UCSD-AML1 (cell line): ENCODE results near the gene AUH.

Experiments
- DNase-seq: peaks from one replicate; lab custom pipeline; 2025; ENCODE audit not compliant: unreplicated experiment; lab: John Stamatoyannopoulos, UW

AUH gene

DNA sequence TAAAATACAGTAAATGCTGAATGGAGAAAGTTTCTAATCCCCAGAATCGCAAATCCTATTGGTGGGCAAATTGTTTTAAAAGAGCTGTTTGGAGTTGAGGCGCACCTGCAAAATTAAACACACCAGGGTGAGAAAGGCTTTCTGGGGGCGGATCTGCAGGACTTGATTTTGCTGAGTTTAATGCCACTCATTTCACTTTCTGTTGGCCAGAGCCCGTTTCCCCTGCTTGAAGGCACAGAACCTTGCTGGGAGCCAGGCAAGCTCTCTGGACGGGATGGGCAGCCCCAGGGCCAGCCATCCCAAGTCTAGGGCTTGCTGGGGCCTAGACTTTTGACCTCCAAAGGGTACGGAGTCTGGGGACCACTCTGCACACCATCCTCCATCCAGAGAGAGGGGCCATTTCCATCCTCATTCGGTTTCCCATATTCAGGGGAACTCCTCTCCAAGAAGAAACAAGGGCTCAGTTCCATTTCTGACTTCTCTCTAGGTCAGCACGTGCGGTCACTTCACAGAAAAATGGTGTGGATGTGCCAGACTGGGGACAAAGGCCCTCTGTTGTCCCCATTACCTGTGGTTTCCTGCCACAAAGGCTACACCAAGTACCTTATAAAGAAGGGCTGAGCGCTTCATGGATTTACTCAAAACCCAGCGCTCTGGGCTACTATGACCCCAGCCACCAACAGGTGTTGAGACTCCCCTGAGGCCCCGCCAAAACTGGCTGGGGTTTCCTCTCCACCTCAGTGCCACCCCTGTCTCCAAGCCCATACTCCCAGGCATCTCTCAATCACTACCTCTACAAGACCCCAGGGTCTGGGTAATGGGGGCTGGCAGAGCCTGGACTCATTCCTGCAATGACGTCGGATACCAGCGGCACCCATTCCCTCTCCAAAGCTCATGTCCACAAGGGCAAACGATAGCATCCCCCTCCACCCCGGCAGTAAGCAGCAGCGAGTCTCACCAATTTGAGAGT lies 170.0 kb downstream of the AUH start:
- DNase-seq, result no peak

DNA sequence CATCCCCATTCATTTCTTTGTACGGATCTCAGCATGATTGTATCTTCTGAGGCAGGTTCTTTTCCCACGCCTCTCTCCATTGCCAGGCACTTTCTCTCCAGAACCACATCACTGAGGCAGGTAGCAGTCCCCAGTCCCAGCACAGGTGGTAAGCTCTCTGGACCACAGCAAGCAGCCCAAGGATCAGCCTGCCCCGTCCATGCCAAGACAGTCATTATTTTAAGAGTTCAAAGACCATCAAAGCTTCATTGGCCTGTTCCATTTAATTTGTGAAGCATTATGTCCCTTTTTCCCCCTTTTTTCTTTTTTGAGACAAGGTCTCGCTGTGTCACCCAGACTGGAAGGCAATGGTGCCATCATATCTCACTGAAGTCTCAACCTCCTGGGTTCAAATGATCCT lies 171.7 kb downstream of the AUH start:
- no peak for DNase-seq

DNA sequence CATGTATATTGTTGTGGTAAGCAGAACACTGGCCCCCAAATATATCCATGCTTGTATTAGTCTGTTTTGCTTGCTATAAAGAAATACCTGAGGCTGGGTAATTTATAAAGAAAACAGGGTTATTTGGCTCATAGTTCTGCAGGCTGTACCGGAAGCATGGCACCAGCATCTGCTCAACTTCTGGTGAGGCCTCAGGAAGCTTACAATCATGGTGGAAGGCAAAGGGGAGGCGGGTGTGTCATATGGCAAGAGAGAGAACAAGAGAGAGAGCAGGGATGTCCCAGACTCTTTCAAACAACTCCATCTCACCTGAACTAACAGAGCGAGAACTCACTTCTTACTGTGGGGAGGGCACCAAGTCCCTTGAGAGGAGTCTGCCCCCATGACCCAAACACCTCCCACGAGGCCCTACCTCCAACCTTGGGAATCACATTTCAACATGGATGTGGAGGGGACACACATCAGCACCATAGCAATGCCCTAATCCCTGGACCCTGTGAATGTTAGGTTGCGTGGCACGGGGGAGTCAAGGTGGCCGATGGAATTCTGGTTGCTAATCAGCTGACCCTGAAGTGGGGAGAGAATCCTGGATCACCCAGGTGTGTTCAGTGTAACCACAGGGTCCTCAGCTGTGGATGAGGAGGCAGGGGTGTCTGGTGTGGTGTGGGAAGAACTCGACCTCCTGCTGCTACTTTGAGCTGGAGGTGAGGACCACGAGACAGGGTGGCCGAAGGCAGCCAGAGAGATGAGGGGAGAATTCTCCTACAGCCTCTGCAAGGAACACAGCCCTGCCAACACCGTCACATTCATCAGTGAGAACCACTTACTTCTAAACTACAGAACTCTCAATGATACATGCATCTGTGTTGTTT lies 172.8 kb downstream of the AUH start:
- DNase-seq, result no peak

DNA sequence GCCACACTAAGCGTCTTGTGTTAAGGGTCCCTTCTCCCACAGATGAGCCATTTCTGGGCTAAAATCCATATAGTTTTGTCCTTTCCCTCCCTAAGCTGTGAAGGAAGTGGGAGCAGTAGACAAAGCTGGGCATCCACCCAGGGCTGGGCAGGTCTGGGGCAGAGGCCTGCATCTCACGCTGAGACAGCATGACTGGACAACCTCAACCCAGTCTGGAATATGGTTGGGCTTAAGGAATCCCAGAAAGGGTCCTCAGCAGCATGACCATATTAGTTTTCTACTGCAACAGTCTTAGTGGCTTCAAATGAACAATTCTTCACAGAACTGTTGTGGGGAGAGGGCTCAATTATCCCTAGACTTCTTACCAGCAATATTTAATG lies 173.8 kb downstream of the AUH start:
- DNase-seq, result no peak

DNA sequence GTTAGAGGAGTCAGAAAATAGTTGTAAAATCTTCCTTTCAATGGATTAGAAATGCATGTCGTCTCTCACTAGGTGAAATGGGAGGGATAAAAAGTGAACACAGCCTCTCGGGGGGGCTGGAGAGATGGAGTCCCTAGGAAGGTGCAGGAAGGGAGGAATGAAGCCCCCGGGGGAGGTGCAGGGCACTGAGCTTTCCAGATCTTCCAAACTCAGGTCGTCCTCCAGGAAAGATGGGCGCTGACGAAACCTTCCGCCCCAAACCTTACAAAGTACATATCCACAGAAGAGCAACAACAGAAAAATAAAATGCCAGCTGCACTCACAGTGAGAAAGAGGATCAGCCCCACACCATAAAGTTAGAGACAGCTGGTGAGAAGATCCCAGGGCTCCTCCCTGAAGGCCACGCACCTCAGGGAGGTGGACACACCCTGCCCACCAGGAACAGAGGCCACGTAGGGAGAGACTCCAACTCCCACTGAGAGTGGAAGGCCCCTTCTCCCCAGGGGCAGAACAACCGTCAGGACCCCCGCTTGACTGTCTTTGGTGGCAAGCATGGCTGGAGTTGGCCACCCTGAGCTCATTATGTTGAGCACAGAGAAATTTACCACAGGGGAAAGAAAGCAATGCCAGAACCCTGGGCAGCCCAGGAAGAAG lies 174.3 kb downstream of the AUH start:
- no peak for DNase-seq

DNA sequence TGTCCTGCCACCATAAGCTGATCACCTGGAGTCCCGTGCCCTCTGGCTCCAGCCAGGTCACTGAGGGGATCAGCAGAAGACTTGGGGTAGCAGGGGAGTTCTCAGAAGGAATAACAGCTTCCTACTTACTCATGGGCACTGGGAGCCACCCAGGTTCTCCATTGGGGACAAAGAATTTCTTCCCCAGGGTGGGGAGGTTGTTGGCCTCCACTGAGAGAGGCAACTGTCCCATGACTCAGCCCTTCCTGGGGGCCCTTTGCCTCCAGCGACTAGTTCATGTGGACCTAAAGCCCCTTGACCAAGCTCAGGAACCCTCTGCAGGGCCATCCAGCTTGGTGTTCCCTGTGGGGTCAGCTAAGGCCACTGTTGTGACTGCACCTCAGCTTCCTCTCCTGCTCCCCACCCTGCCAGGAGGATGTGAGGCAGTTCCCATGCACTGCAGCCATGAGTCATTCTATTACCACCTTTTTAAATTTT lies 175.0 kb downstream of the AUH start:
- no peak for DNase-seq

DNA sequence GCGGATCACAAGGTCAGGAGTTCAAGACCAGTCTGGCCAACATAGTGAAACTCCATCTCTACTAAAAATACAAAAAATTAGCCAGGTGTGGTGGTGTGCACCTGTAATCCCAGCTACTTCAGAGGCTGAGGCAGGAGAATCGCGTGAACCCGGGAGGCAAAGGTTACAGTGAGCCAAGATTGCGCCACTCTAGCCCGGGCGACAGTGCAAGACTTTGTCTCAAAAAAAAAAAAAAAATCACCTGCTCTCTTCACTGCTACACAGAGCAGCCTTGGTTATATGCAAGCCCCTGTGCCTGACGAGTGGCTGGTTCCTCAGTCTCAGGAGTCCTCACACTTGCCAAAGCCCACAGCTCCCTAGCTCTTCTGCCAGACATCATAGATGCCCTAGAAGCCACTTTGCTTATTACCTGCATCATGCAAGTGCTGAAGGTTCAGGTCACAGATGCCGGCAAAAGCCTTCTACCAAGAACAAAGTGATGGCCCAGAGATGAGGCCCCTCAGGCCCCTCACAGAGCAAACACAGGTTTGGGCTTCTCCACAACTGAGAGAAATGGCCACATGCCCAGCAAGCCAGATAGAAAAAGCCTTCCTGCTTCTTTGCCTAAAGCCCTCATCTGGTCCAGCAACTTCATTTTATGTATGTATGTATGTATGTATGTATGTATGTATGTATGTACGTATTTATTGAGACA lies 176.4 kb downstream of the AUH start:
- no peak for DNase-seq

DNA sequence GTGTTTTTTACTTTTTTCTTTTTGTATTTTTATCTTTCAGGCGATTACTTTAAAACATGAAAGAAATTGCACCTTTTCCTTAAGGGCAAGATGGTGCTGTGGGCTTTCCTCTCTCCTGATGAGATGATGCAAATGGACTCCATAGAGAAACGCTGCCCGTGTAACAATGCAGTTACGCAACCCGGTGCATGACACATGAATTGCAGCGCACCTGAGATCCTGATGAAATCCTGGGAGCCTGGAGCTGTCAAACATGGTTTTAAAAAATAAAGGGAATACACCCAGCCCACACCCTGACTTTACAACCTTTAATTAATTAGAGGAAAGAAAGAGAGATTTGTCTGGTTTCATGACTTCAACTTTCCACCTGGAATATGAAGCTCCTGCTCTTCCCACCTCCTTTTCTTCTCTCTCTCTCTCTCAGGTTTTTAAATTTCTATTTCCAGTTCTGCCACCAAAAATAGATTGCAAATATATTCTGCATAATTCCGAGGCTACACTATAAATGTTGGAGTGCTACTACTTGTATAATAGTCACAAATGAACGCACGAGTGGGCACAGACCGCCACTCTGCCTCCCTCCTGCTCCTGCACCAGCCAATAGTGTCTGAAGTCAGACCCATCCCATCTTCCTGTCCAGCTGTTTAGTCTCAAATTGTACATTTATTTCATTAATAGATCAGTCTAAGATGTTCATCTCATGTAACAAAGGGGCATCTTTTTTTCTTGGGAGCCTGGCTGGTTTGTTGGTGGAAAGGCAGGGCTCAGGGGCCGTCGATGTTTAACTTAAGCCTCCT lies 179.1 kb downstream of the AUH start:
- DNase-seq, result no peak

DNA sequence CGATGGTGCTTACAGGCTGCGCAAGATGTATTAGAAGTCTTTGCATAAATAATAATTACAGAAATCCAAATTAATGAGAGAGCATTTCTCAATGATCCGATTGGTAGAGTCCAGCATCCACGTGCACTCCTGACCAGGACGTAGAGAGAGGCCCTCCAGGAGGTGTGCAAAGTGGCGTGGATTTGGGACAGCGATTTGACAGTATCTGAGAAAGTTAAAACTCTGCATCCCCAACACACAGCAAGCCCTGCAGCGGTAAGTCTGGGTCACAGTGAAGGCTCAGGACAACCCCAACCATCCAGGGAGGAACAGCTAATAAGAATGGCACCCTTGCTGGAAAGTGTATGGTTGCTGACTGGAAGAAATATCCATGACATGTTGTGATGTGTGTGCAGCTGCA lies 180.2 kb downstream of the AUH start:
- no peak for DNase-seq

DNA sequence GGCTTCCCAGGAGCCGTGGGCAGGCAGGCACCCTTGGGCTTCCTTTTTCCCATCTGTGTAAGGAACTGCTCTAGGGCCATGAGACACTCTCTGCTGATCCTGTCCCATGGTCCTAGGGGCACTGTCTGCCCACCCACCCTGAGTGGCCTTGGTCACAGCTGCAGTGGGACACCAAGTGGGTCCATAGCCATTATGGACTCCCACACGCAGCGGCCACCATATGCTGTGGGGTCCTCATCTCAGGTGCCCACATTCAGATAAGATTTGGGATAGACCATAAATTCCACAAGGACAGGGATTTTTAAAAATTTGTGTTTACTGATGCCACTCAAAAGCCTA lies 180.8 kb downstream of the AUH start:
- DNase-seq, result no peak

DNA sequence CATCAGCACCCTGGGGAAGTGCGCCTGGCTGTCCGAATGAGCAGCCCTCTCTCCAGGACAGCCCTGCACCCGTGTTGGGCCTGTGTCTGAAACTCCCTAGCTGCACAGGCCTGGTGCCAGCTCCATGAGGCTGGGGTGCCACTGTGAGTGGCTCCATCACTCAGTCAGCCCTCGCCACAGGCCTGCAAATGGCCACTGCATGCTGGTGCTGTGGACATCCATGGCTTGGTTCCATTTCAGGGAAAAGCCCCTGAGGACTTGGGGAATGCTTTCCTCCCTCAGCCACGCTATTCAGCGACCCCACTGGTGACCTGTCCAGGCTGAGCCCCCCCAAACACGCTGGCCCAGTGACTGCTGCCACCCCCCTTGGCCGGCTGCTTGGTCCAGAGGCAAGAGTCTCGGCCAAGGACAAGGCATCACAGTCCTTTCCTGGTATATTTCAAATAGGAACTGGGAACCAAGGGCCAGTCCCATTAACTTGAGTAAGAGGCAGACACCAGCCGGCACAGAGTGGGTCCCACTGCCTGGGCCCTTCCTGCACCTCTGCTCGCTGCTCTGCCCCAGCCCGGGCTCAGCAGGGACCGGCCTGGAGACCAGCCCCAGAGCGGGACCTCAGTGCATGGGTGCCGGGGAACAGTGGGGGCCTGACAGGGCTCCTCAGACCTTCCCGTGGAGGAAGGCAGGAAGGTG lies 181.3 kb downstream of the AUH start:
- no peak for DNase-seq

DNA sequence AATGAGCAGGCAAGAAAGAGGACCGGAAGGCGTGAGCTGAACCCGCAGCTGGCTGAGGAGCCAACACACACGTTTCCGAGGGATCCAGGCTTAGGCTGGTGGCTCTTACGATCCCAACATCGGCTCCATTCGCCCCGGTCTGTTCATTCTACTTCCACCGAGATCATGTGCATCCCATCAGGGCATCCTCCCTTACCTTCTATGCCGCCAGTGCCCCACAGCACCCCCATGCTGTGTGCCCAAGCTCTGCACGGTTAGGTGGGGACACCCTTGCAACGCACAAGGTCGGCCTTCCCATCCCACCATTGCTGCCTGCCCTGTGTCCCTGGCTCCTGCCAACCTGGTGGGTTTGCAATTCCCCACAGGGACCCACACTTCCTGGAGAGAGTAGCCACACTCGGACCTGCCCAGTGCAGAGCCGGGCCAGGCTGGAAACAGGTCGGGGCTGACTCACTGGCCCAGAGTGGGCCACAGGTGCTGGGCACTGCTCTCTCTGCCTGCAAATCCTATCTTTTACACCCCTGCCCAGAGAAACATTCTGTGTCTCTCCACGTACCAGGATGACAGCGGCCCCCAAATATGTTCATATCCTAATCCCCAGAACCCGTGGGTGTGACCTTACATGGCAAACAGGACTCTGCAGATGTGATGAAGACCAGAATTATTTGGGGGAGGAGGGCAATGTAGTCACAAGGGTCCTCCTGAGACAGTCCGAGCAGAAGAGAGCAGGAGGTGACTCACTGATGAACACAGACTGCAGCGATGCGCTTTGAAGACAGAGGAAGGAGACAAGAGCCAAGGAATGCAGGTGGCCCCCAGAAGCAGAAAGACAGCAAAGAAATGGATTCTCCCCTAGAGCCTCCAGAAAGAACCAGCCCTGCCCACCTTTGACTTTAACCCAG lies 182.2 kb downstream of the AUH start:
- DNase-seq, result no peak

DNA sequence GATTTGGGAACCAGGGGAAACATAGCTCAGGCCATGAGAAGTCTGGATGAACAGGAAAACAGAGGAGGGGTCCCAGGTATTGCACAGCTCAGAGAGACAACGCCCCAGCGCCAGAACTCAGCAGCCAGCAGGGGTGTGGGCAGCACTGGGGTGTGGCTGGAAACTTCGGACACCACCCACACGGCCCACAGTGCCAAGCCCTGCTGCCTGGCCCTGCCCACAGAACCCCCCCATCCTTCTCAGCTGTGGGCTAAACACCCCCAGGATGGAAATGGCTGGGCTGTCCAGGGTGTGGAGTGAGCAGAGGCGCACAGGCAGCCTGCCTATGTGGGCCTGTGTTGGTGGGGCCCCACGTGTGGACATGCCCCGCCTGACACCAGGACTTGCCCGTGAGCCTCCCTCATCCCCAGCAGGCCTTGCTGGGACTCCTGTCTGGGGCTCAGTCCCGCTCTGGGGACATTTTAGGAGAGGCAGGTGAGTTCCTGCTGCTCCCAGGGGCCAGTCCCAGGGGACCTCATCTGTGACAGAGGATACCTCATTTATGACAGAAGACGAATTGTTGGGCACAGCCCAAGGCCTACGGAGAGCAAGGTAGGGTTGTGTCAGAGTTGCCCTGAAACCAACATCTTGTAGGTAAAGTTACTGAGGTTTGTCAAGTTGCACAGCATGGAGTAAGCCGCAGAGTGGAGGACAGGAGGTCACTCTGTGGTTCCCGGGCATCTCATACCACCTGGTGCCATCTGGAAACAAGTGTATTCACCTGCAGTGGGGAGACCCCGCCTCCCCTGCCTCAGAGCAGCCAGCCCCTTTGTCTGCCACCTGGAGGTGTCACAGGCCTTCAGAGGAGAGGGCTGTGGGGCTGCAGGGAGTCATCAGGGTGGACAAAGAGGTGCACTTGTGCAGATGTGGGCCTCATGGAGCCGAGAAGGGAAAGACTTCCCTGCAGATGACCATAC lies 183.2 kb downstream of the AUH start:
- DNase-seq, result no peak

DNA sequence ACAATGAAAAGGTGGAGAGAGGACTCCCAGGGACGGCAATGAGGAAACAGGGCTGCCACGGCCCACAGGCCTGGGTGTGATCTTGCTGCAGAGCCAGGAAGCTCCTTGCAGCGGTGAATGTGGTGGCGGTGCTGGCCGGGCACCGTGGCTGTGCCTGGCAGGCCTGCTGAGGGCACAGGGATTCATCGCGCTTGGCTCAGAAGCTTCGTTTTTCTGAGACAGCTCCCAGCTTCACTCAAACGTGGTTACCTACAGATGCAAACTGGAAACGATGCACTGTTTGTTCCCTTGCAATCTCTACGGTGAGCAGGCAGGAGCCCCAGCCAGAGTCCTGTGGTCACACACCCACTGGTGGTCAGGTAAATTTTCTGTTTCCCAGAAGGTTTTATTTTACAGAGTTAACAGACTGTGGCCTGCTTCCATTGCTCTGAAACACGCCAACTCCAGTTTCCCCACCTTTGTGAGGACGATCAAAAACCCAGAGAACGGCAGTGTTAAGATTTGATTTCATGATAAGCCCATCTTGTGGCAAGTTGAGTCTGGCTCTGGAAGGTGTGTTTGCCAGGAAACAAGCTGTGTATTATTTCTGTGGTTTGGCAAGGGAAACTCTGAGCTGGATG lies 183.9 kb downstream of the AUH start:
- DNase-seq, result peak; percentile 41

DNA sequence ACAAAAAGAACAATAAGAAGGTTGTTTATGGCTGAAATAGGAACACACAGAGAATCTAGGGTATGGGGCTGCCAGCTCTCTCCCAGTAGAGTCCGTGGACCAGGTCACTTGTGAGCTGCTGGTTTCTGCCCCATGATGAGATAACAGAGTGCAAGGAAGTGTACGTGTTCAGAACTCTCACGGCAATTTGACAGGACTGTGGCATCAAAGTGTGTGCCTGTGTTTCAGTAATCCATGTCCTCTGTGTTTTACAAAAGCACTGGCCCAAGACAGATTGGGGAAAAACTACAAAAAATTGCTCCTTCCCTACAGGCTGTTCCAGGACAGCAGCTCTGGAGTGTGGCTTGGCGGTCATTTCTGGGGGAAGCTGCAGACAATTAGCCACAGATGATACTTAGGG lies 184.6 kb downstream of the AUH start:
- DNase-seq, result no peak

DNA sequence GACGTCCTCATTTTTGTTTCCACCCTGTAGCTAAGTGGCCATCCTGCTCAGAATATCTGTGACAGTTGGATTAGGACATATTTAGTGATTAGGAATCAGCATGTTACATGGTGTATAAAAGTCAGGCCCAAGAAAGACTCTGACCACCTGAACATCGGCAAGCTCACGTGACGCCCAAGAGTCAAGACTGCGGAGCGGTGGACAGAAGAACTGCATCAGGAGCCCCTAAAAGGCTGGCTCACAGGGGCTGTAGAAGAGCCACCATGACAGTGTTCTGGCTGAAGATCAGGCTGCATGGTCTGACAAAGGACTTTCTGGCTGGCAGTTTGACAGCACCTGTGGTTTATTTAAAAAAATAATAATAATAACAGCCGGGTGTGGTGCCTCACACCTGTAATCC lies 185.3 kb downstream of the AUH start:
- DNase-seq, result no peak

DNA sequence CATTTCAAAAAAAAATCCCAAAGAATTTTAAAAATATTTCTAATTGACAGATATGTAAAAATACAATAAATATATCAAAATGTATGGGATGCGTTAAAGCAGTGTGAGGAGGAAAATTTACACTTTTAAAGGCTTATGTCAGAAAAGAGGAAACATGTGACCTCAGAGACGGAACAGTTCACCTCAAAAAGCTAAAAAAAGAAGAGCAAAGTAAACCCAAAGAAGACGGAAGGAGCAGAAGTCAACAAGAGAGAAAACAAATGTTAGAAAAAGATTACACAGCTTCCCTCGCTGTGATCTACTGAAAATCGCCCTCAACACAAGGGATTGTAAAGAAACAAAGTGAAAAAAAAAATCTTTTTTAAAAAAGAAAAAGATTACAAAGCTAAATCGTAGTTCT lies 186.9 kb downstream of the AUH start:
- no peak for DNase-seq
